Activated CD4-positive, alpha-beta T cell treated with anti-CD3 and anti-CD28 coated beads, Interleukin-2, amount 50 U/mL, for 4 hours (primary cell): ENCODE data around the gene INPP5E.

Experiments used
- DNase-seq, 2 experiments: peaks; one replicate each; pipeline ENCODE4 v3.0.0-alpha.2; 2020

Gene INPP5E

GRCh38 chr9:136445799-136446198, 6.2 kb upstream of the INPP5E start:
- DNase-seq = no peak

- no peak for DNase-seq
Measured at GRCh38 chr9:136444102-136444501, 4.5 kb upstream of the INPP5E start.

- DNase-seq = no peak
Measured at GRCh38 chr9:136443687-136444086, 4.0 kb upstream of the INPP5E start.

- no peak for DNase-seq
Measured at GRCh38 chr9:136443087-136443486, 3.4 kb upstream of the INPP5E start.

GRCh38 chr9:136442265-136442664, 2.6 kb upstream of the INPP5E start:
- no peak for DNase-seq

GRCh38 chr9:136441681-136442245, 2.1 kb upstream of the INPP5E start:
- DNase-seq = no peak

GRCh38 chr9:136441191-136441680, 1.6 kb upstream of the INPP5E start:
- no peak for DNase-seq

- DNase-seq = peak; percentile 38 to 46
Measured at GRCh38 chr9:136438548-136439480, 831 bp downstream of the INPP5E start.

- no peak for DNase-seq
Measured at GRCh38 chr9:136437839-136438547, 1.7 kb downstream of the INPP5E start.

- no peak for DNase-seq
Measured at GRCh38 chr9:136437430-136437829, 2.2 kb downstream of the INPP5E start.

GRCh38 chr9:136436055-136436634, 3.5 kb downstream of the INPP5E start:
- DNase-seq = no peak

GRCh38 chr9:136434580-136435169, 5.0 kb downstream of the INPP5E start:
- DNase-seq = no peak

- DNase-seq = no peak
Measured at GRCh38 chr9:136433849-136434579, 5.6 kb downstream of the INPP5E start.

- no peak for DNase-seq
Measured at GRCh38 chr9:136433043-136433715, 6.5 kb downstream of the INPP5E start.

GRCh38 chr9:136432591-136432990, 7.1 kb downstream of the INPP5E start:
- no peak for DNase-seq

- no peak for DNase-seq
Measured at GRCh38 chr9:136431782-136432350, 7.8 kb downstream of the INPP5E start.

- DNase-seq = no peak
Measured at GRCh38 chr9:136430588-136431234, 8.9 kb downstream of the INPP5E start.

GRCh38 chr9:136429683-136430491, 9.8 kb downstream of the INPP5E start:
- DNase-seq = no peak

GRCh38 chr9:136429075-136429628, 10.5 kb downstream of the INPP5E start:
- no peak for DNase-seq
